H1 (cell line): ENCODE data around the gene RNF157.
"Not testable (repeated sequence)": the region's sequence is repeated elsewhere in the genome, so short reads cannot be mapped to it uniquely, and the experiment has no call there.

Source experiments
- CEBPB ChIP-seq: IDR thresholded peaks from 2 replicates; pipeline ENCODE4 v1.6.1; 2012; ENCODE audit warnings: low read depth, low read length
- CTCF ChIP-seq, 3 experiments: IDR thresholded peaks; 1 replicate in 2 of 3; 2 replicates in 1 of 3; pipeline versions ENCODE4 v1.5.1 to v1.6.1; 2011; ENCODE audit warnings: low read length in 3 of 3, mild to moderate bottlenecking in 3 of 3, inconsistent platforms in 2 of 3, low read depth in 1 of 3, moderate library complexity in 1 of 3; ENCODE audit not compliant: insufficient read depth in 1 of 3; ENCODE audit errors: control extremely low read depth in 1 of 3
- EP300 ChIP-seq, 2 experiments: IDR thresholded peaks; 1 replicate in 1 of 2; 2 replicates in 1 of 2; pipeline ENCODE4 v1.6.1; 2011 to 2012; ENCODE audit warnings: low read depth in 2 of 2, low read length in 2 of 2, mild to moderate bottlenecking in 2 of 2, borderline replicate concordance in 1 of 2, inconsistent platforms in 1 of 2, moderate library complexity in 1 of 2
- EZH2 ChIP-seq: fragments of 200-600 bp; sonication (generic); IDR thresholded peaks from 2 replicates; pipeline ENCODE4 v1.7.1; 2012; ENCODE audit warnings: low read depth, mild to moderate bottlenecking, moderate library complexity, low read length, inconsistent platforms; ENCODE audit not compliant: severe bottlenecking
- JUN ChIP-seq: IDR thresholded peaks from 2 replicates; pipeline ENCODE4 v1.6.1; 2011; ENCODE audit warnings: low read depth, mild to moderate bottlenecking, improper control_type of control experiment, low read length
- KDM5A ChIP-seq: fragments of 200-600 bp; IDR thresholded peaks from 2 replicates; pipeline ENCODE4 v1.7.1; 2012; ENCODE audit warnings: mild to moderate bottlenecking, low read length, inconsistent platforms, mixed read lengths
- POLR2A ChIP-seq, 2 experiments: IDR thresholded peaks; 1 replicate in 1 of 2; 2 replicates in 1 of 2; pipeline ENCODE4 v1.6.1; 2011; ENCODE audit warnings: low read depth in 2 of 2, low read length in 2 of 2, mild to moderate bottlenecking in 2 of 2; ENCODE audit errors: control extremely low read depth in 1 of 2
- POLR2AphosphoS5 ChIP-seq: IDR thresholded peaks from 2 replicates; pipeline ENCODE4 v1.6.1; 2011; ENCODE audit warnings: low read depth, low read length
- SIN3A ChIP-seq, 2 experiments: IDR thresholded peaks in 1 of 2; conservative IDR thresholded peaks in 1 of 2; 2 replicates each; pipeline ENCODE4 v1.6.1; 2011 to 2012; ENCODE audit warnings: low read length in 2 of 2, improper control_type of control experiment in 1 of 2, low read depth in 1 of 2, mild to moderate bottlenecking in 1 of 2
- SP1 ChIP-seq: IDR thresholded peaks from 2 replicates; pipeline ENCODE4 v1.6.1; 2011; ENCODE audit warnings: low read depth, low read length
- TAF1 ChIP-seq: IDR thresholded peaks from 2 replicates; pipeline ENCODE4 v1.6.1; 2011; ENCODE audit warnings: mild to moderate bottlenecking, low read depth, low read length
- ZNF274 ChIP-seq: IDR thresholded peaks from 2 replicates; pipeline ENCODE4 v1.7.0; 2012; ENCODE audit warnings: low read length, borderline replicate concordance; ENCODE audit errors: extremely low read depth

- not testable (repeated sequence) for TF ChIP-seq CTCF (IDR thresholded peaks at IDR 0.05; ENCODE audit: control extremely low read depth in 1 of 3, insufficient read depth in 1 of 3, low read depth in 1 of 3, low read length in 3 of 3); ZNF274; POLR2A (IDR thresholded peaks at IDR 0.05; ENCODE audit: control extremely low read depth in 1 of 2, low read depth in 2 of 2, low read length in 2 of 2); CEBPB; JUN; SIN3A (conservative IDR thresholded peaks at IDR 0.05 in 1 of 2, IDR thresholded peaks at IDR 0.05 in 1 of 2; ENCODE audit: low read depth in 1 of 2, low read length in 2 of 2); KDM5A; EZH2; EP300 (IDR thresholded peaks at IDR 0.05; ENCODE audit: borderline replicate concordance in 1 of 2, low read depth in 2 of 2, low read length in 2 of 2); POLR2AphosphoS5; SP1; TAF1
These were observed 12.9 kb upstream of the RNF157 start for GRCh38 chr17:76252967-76253766.
